C4-2B (cell line): ENCODE measurements around the gene MPEG1.

Experiments
- ZFX ChIP-seq: fragments of 450-650 bp; IDR thresholded peaks from 2 replicates; pipeline ENCODE4 v1.6.1; 2017
- TF ChIP-seq, protein P1 (sequence below): fragments of 450-650 bp; conservative IDR thresholded peaks from 2 replicates; pipeline ENCODE4 v1.5.1; 2017; ENCODE audit warnings: mild to moderate bottlenecking

DNA sequence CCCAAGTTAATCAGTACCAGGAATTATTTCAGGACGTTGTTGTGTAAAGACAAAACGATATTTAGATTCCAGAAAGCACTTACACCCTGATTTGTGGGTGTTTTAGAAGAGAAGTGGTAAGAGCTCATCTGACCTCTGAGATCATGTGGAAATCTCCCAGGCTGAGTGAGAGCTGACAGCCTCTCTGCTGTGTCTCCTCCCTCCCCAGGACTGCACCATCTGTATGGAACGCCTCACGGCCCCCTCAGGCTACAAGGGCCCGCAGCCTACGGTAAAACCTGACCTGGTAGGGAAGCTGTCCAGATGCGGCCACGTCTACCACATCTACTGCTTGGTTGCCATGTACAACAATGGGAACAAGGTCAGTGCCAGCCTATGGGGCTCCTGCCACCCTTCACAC lies 20.8 kb downstream of the MPEG1 start:
- TF ChIP-seq, protein P1, sequence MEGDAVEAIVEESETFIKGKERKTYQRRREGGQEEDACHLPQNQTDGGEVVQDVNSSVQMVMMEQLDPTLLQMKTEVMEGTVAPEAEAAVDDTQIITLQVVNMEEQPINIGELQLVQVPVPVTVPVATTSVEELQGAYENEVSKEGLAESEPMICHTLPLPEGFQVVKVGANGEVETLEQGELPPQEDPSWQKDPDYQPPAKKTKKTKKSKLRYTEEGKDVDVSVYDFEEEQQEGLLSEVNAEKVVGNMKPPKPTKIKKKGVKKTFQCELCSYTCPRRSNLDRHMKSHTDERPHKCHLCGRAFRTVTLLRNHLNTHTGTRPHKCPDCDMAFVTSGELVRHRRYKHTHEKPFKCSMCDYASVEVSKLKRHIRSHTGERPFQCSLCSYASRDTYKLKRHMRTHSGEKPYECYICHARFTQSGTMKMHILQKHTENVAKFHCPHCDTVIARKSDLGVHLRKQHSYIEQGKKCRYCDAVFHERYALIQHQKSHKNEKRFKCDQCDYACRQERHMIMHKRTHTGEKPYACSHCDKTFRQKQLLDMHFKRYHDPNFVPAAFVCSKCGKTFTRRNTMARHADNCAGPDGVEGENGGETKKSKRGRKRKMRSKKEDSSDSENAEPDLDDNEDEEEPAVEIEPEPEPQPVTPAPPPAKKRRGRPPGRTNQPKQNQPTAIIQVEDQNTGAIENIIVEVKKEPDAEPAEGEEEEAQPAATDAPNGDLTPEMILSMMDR: no peak
- no peak for TF ChIP-seq ZFX
